Pons (tissue), 1 donor: ENCODE results near the gene VPS39.

Source experiments
- DNase-seq: peaks from one replicate; pipeline ENCODE4 v3.0.0-alpha.2; 2016; ENCODE audit warnings: low spot score

The VPS39 gene

DNA sequence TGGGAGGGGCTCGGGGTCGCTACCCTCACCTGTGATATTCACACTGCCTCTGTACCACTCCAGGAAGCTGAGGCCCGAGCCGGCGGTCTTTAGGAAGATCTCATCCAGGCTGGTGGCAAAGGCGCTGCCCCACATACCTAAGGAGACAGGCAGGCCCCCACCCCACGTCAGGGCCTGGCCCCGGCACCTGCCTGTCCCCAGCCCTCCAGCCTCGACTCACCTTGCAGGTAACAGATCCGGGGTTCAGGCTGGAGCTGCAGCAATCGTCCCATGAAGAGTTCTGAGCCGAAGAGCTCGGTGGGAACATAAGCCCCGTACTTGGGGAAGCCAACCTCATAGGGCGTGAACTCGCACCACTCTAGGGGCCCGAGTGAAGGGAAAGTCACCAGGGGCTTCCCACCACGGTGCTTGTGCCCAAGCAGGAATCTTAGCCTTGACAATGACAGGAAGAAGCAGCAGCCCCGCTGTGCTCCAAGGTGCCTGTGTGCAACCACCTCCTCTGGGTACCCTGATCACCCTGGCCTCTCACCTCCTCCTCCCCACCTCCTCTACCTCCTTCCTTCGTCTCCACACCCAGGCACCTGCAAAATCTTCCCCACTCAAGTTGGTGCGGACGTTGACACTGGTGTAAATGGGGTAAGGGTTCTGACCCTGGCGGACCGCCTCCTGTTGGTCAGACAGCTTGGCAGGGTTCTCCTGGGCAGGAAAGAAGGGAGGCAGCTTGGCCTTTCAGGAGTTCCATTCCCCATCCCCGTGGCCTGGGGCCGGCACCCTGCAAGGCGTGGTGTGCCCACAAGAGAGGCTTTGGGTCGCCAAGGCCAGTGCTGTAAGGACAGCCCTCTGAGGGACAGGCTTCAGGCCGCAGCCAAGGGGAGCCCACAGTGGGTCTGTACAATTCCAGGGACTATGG, 62.3 kb downstream of the VPS39 start:
- no peak for DNase-seq

DNA sequence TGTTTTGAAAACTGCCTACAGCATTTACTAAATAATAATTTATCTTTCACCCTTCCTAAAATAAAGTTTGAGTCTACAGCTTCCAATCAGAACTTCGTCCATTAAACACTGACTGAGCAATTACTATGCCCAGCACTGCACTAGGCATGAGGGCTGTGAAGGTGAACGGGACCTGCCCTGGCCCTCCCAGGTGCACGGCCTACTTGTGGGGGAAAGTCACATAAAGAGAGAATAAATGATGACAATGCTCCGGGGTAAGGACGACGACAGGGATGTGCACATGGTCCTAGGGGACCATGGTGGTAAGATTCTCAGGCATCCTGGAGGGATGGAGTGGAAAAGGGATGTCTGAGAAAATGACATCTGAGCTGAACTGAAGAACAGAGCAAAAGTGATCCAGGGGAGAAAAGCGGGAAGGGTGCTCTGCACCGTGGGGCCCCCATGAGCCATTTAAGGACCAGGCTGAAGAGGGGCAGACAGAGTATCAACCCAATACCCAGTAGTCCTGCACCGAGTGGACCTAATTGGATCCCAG, 63.2 kb downstream of the VPS39 start:
- no peak for DNase-seq

DNA sequence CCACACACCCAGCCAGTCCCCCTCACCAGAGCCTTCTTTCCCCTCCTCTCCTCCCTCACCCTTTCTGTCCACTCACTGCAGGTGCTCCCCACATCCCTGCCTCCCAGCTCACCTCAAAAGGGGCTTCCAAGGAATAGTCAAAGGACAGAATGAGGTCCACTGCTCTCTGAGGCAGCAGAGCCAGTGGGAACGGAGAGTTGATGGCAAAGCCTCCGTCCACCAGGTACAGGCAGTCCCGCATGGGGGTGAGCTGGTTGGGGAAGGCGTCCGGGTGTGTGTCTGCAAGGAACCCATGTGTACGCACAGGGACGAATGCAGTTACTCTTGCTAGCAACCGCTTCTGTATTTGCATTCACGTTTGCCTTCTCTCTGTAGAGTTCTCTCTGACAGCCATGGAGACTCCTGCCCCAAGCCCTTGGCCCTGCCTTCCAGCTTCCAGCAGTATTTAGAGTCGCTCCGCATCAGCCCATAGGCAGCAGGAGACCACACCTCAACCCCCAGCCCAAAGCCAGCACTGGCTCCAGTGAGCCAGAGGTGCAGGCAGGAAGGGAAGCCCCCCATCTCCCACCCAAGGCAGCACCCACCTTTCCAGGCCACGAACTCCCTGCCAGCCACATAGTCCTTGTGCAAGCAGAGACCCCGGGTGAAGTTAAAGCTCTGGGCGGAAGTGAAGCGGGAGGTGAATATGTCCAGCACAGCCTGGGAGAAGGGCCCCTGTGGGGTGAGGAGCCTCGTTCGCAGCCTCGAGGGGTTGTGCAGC, 64.1 kb downstream of the VPS39 start:
- DNase-seq = no peak

DNA sequence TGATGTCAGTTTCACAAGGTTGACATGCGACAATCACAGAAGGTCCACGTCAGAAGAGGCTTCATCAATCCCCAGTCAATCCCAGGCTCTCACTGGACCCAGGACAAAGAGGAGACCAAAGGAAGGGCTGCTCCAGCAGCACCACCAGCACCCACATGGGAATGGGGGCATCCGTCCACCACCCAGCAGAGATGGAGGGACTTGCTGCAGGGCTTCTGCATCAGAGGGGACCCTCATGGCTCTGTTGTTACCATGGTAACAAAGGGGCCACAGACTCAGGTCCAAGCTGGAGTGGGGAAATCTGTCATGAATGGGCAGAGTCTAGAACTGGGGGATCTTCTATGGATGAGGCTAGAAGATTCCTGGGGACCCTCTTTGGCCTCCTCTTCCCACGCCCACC, 64.7 kb downstream of the VPS39 start:
- no peak for DNase-seq

DNA sequence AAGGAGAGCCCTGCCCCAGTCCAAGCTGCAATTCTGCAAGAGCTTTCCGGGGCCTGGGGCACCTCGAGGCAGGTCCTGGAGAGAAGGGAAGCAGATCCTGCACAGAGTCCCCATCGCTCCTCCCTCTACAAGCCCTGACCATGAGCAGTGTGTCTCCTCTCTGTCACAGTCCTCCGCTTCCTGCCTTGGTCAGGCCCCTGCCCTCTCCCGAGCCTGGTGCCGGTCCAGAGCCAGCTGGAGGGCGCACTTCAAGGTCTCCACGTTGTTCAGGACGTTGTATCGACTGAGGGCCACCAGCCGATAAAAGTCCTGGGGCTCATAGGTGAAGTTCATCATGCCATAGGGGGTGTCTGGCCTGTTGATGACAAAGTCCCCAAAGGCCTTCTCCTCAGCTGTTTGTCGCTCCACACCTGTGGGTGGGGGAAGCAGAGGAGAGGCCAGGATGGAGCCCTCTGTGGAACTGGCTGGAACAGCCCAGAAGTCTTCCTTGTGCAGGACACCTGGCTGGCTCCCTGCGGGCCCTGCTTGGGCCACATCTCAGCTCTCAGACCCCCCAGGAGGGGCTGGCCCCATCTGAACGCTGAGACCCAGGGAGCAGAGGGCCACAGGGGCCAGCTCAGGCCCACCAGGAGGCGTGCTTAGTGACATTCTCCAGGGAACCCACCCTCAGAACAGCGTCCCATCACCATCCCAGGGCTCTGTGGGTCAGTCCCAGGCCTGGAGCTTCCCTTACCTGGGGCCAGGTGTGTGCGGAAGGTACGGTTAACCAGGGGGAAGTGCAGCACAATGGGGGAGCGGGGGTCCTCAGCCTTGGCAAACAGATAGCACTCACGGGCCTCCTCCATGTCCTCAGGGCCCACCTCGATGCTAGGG, 66.1 kb downstream of the VPS39 start:
- no peak for DNase-seq

DNA sequence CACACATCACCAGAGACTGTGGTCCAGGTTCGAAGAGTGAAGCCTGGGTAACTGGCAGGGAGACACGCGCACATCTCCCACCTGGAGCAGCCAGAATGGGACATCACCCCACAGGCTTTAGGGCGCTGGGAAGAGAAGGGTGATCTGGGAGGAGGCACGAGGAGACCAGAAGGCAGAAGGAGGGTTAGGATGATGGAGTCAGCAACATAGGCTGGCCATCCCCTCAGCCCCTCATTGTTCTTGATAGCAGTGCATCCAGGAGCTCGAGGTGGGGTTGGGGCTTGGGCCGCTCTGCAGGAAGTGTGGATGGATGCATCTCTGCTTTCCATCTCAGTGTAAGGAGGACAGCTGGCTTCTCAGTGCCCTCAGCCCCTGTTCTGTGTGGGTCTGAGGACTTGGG, 66.9 kb downstream of the VPS39 start:
- no peak for DNase-seq

DNA sequence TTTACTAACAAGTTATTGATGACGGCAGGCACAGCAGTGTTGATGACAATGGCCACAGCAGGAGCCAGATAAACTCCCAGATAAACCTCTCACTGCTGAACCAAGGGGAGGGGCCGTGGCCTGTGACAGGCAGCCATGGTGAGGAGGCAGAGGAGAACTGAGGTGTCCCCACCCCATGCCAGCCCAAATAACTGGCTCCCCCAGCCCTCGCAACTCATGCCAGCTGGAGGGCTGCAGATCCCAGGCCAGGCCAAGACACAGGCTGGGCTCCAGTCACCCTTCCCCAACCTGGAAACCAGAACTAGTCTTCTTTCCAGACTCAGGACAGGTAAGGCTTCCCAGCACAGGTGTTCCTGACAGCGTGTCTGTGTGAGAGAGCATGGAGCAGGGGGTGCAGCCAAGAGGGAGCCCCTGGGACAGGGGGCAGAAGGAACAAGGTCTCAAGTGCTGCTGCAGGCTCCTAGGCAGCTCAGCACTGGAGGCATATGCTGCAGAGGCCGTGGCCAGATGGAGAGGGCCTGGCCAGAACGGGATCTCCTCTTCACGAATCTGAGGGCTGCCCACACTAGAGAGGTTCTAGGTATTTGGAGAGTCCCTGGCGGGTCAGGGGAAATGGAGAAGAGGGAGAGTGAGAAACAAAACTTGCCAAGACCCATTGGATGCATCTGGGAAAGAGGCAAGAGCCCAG, 67.6 kb downstream of the VPS39 start:
- no peak for DNase-seq

DNA sequence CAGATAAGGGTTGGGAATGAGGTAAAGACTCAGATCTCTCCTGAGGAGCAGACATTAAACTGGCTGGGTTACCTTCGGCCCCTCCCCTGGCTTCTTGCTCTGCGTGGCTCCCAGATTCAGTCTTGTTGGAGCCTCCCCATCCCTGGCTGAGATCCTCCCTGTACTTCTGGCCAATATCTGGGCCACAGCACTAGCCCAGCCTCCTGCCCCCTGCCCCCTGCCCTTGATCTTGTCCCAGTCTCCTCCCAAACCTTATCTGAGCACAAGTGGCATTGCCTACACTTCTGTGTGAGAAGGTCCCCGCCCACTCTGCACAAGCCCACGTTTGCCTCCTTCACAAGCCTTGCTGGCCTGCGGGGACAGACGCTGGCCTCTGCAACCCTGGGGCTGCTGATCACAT, 68.5 kb downstream of the VPS39 start:
- no peak for DNase-seq

DNA sequence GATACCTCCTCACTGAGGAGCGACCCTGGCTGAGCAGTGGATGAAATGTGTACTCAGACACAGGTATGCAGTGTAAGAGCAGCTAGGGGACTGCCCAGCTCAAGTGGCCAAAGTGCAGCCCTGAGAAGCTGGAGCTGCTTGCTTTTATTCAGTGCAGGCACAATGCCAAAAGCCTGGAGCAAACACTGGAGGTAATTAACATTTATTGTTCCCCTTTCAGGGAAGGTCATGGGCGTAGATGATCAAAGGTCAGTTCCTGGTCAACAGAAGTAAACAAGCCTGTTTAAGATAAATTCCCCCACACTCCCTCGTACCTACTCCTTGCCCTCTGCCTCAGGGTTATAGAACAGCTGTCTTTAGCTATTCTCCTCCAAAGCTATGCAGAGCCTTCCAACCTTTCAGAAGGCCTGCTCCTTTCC, 69.1 kb downstream of the VPS39 start:
- no peak for DNase-seq

DNA sequence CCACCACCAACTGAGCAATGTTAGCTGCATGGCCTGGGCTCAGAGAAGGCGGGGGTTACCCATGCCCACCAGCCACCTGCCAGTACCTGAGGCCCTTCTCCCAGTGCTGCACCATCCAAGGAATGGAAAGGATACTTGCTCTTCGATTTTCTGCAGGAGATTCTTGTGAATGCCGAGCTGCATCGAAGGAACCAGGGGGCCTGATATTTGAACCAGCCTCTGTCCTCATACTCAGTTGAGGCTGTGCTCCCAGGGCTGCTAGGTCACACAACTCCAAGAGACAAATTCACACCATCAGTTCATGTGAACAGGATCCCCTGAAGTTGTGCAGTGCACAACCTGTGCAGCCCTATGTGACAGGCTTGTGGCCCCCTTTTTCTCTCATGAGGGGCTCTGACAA, 69.7 kb downstream of the VPS39 start:
- DNase-seq = no peak

DNA sequence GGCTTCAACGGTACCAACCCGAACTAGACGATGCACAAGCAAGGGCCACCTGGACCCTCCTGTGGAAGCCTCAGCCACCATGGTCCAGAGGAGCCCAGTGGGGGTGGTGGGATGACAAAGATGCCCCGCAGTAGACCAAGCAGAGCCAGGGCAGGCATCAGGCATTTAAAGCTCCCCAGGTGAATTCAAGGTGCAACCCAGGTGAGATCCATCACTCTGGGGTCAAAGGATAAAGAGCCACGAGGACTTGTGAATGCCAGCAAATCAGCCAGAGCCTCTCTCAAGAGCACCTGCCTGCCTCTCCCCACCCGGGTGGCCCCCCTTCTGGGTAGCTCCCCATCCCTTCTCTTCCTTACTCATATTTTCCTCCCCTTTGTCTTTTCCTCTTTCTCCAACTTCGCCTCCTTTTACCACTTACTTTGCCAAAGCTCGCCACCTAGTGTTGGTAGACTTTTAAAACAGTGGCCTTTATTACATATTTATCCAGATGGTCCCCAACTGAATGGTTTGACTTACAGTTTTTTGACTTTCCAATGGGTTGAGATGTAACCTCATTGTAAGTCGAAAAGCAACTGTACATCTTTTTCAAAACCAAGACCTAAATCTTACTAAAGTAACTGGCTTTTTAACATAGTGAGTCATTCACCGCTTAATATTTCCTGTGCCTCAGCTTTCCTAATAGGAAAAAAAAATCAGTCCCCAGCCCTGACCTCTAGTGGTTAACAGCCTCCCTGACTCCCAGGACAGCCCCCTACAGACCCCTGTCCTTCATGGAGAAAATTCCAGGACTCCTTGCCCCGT, 70.4 kb downstream of the VPS39 start:
- DNase-seq = peak; percentile 66

DNA sequence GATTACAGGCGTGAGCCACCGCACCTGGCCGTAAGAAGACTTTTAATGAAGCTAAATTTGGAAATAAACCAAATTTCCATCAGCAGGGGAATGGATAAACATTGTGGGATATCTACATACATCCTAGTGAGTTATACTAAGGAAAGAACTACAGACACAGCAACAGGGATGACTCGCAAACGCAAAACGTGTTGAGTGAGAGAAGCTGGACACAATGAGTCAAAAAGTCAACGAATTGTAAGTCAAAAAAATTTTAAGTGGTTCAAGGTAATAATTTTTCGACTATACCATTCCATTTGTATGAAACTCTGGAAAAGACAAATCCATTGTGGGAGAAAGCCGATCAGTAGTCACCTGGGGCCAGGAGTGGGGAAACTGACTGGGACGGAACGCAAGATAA, 71.6 kb downstream of the VPS39 start:
- DNase-seq = no peak

DNA sequence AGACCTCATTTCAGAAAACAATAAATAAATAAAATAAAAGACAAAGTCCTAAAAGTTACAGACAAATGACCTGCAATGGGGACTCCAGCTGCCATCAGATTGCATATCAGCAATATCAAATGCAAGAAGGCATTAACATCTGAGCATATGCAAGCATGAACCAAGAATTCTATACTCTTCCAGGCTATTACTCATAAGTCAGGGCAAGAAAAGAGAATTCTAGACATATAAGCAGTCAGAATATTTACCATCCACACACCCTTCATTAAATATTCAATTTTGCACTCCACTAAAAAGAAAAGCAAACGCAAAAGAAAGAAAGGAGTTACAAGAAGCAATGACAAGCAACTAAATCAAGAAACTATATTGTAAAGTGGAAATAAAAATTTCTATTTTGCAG, 72.8 kb downstream of the VPS39 start:
- no peak for DNase-seq

DNA sequence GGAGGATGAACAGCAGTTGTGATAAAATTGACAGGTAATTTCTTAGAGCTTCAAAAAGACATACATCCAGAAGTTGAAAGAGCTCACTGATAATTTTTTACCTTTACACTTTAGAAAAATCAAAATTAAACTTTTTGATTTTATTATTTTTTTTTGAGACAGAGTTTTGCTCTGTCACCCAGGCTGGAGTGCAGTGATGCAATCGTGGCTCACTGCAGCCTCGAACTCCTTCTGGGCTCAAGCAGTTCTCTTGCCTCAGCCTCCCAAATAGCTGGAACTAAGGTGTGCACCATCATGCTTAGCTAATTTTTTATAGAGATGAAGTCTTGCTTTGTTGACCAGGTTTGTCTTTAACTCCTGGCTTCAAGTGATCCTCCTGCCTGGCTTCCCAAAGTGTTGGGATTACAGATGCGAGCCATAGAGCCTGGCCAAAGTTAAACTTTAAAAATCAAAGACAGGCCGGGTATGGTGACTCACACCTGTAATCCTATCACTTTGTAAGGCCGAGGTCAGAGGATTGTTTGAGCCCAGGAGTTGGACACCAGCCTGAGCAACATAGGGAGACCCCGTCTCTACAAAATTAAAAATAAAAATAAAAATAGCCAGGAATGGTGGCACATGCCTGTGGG, 73.4 kb downstream of the VPS39 start:
- no peak for DNase-seq

DNA sequence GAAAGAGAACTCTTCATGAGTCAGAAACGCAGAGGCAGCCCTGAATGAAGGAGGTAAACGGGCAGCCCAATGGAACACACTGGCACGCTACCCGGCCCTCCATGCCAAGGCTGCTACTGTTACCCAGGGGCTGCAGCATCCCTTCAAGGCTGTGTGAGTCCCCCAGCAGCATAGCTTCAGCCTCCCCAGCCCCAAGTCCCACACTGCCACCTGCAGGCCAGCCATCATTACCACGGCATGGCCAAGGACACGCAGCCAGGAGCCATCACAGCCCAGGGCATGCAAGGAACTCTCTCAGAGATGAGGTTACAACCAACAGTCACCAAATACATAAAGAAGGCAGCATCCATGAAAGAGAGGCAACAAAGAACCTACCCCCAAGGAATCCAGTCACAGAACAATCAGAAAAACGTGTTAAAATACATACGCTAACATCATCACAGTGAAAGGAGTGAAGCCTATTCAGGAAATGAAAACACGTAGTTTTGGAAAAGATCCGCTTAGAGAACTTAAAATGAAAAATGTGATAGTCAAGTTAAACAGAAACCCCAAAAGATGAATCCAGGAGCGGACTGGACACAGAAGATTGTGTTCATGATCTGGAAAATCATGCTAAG, 74.1 kb downstream of the VPS39 start:
- DNase-seq = peak; percentile 19

DNA sequence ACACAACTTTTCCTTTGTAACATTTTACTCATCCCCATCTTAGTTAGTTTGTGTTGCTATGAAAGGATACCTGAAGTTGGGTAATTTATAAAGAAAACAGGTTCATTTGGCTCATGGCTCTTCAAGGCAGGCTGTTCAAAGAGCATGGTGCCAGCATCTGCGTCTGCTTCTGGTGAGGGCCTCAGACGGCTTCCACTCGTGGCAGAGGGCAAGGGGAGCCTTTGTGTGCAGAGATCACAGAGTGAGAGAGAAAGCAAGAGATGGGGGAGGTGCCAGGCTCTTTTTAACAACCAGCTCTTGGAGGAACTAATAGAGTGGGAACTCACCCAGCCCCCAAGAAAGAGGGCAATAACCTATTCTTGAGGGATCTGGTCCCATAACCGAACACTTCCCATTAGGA, 74.7 kb downstream of the VPS39 start:
- DNase-seq = no peak

DNA sequence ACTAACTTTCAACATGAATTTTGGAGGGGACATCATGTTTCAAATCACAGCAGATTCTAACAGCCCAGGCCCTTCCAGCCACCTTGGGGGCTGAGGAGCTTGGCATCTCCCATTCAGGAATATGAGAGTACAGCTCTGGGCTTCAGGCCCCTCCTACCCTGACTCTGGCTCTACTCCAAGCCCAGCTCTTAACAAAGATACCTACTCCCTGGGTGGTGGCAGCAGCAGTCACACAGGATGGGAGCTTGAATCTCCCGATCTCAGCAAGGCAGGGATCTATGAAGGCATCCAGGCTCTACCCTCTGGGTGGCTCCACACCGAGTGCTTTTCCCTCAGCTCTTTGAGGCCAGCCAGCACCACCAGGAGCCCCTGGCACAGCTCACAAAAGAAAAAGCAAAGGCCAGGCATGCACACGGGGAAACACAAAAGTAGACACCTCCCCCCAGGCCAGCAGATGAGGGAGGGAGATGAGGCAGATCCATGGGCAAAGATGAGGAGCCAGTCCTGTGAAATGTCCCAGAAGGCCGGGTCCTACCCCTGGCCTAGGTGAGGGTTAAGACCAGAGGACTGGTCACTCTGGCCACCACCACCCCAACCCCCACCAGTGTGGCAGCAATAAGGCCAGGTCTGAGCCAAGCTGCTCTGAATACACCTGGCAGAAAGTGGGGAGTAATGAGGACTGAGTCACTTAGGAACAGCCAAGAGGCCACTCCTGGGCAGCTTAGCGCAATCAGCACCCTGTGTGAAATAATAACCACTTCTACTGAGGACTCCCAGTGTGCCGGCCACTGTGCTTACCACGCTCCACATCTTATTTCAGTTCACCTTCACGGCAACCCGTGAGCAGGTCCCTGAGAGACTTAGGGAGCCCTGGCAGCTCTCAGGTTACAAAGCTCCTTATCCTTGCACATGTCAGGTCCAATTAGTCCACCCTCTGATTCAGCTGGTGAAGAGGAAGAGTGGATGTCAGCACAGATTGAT, 76.0 kb downstream of the VPS39 start:
- DNase-seq = no peak

DNA sequence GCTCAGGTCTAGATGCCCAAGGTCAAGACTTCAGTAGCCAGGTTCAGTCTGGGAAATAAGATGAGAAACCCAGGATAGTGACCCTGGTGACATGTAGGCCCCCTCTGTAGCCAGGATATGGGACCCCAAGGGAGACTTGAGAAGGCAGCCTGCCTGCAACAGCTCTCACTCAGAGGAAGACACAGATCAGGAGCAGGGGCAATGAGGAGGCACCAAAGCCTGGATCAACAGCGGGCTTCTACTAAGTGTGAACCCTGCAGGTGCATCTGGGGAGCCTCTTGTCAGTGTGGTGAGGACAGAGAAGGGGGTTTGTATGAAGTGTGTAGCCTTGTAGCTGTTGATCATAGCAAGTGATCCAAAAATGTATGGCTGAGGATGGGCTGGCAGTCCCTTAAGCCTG, 77.1 kb downstream of the VPS39 start:
- DNase-seq = no peak
